Activated T-helper 1 cell treated with anti-CD3 and anti-CD28 coated beads, Interleukin-2, amount 50 U/mL, for 16 hours (primary cell): ENCODE measurements around the gene FDX2.
"Not testable (repeated sequence)": the region's sequence is repeated elsewhere in the genome, so short reads cannot be mapped to it uniquely, and the experiment has no call there.

Experiments used
- DNase-seq, 2 donors: peaks; one replicate each; pipeline ENCODE4 v3.0.0-alpha.2; 2020; ENCODE audit warnings: low read depth in 1 of 2, low spot score in 1 of 2

Gene FDX2

GRCh38 chr19:10315335-10316214, at the start of gene FDX2:
Gene FDX2, minus strand, starts transcription at chr19:10316015. Its CDS starts 19 bp downstream, at chr19:10315996.
- peak; percentile 84 to 87 for DNase-seq

- DNase-seq, result no peak
Observed at GRCh38 chr19:10365518-10365917, 49.7 kb upstream of the FDX2 start.

- DNase-seq, result no peak
Observed at GRCh38 chr19:10364644-10365043, 48.8 kb upstream of the FDX2 start.

GRCh38 chr19:10363789-10364281, 48.0 kb upstream of the FDX2 start:
- no peak for DNase-seq

- DNase-seq, result no peak
Observed at GRCh38 chr19:10362259-10362658, 46.4 kb upstream of the FDX2 start.

- no peak for DNase-seq
Observed at GRCh38 chr19:10361569-10362011, 45.8 kb upstream of the FDX2 start.

- DNase-seq, result no peak
Observed at GRCh38 chr19:10356431-10356830, 40.6 kb upstream of the FDX2 start.

- no peak for DNase-seq
Observed at GRCh38 chr19:10353793-10354391, 38.1 kb upstream of the FDX2 start.

GRCh38 chr19:10352764-10353671, 37.2 kb upstream of the FDX2 start:
- no peak for DNase-seq

GRCh38 chr19:10346509-10346908, 30.7 kb upstream of the FDX2 start:
- DNase-seq, result no peak

GRCh38 chr19:10344780-10345179, 29.0 kb upstream of the FDX2 start:
- no peak for DNase-seq

- DNase-seq, result no peak
Observed at GRCh38 chr19:10343495-10343894, 27.7 kb upstream of the FDX2 start.

- DNase-seq, result no peak
Observed at GRCh38 chr19:10339977-10340376, 24.2 kb upstream of the FDX2 start.

- DNase-seq, result peak; percentile 32 to 37
Observed at GRCh38 chr19:10339380-10339960, 23.7 kb upstream of the FDX2 start, which contains the start of gene ICAM3. Gene ICAM3, minus strand, starts transcription at chr19:10339624. Its CDS starts 10 bp downstream, at chr19:10339614.

- no peak for DNase-seq
Observed at GRCh38 chr19:10338940-10339339, 23.1 kb upstream of the FDX2 start.

- DNase-seq, result not testable (repeated sequence)
Observed at GRCh38 chr19:10336725-10337124, 20.9 kb upstream of the FDX2 start.

GRCh38 chr19:10335352-10335985, 19.7 kb upstream of the FDX2 start:
- DNase-seq, result no peak

- no peak for DNase-seq
Observed at GRCh38 chr19:10334588-10335351, 19.0 kb upstream of the FDX2 start.

- DNase-seq, result no peak
Observed at GRCh38 chr19:10333758-10334587, 18.2 kb upstream of the FDX2 start.
